Lower leg skin (tissue), 3 donors: ENCODE measurements around the gene ZBTB12.

Experiments used
- CTCF ChIP-seq, 3 donors: fragments of 450-650 bp; IDR thresholded peaks; one replicate each; pipeline ENCODE4 v1.5.1; 2016; ENCODE audit warnings: antibody characterized with exemption in 3 of 3, mild to moderate bottlenecking in 3 of 3, moderate library complexity in 2 of 3
- POLR2A ChIP-seq, 2 donors: fragments of 450-650 bp; IDR thresholded peaks; one replicate each; pipeline ENCODE4 v1.6.1; 2016 to 2017; ENCODE audit warnings: antibody characterized with exemption in 2 of 2, mild to moderate bottlenecking in 1 of 2, moderate library complexity in 1 of 2

GRCh38 chr6:31862344-31863235 lies 39.3 kb downstream of the ZBTB12 start, which contains the start of gene NEU1:
- peak in 1 of 2 donors; percentile 89 for TF ChIP-seq POLR2A (IDR thresholded peaks at IDR 0.05)
- TF ChIP-seq CTCF (IDR thresholded peaks at IDR 0.05) = no peak
